K562 (cell line): ENCODE data around the gene CCDC85B. TPM values are rescaled to one million over a fixed set of nuclear protein-coding genes. Genes with fewer than 3 reads are reported as not detected.
A peak's percentile ranks its signal among the peaks of the same experiment; 100 is the strongest.

Experiments
- CAMTA2 ChIP-seq: fragments of 250-450 bp; sonication (Bioruptor Pico); conservative IDR thresholded peaks from 2 replicates; pipeline ENCODE4 v1.5.1; 2022
- CHD4 ChIP-seq: fragments of 200-600 bp; sonication (generic); IDR thresholded peaks from 3 replicates; pipeline ENCODE4 v1.6.1; 2012; ENCODE audit warnings: low read depth, mild to moderate bottlenecking, mixed read lengths, low read length, inconsistent platforms; ENCODE audit not compliant: insufficient read depth, insufficient replicate concordance, poor library complexity, severe bottlenecking
- GABPB2 ChIP-seq: fragments of 250-450 bp; sonication (Bioruptor Pico); conservative IDR thresholded peaks from 2 replicates; pipeline ENCODE4 v1.5.1; 2021; ENCODE audit warnings: mild to moderate bottlenecking
- HMG20A ChIP-seq: fragments of 450-650 bp; formaldehyde crosslinking; conservative IDR thresholded peaks from 2 replicates; pipeline ENCODE4 v1.4.0; 2020; ENCODE audit warnings: mild to moderate bottlenecking, mixed read lengths
- HNRNPK ChIP-seq: fragments of 200-400 bp; formaldehyde crosslinking; IDR thresholded peaks from one replicate; pipeline ENCODE4 v1.6.1; 2018; ENCODE audit warnings: mild to moderate bottlenecking, low read depth, low read length; ENCODE audit not compliant: poor library complexity, severe bottlenecking
- KAT7 ChIP-seq: sonication (generic); formaldehyde crosslinking; IDR thresholded peaks from 2 replicates; pipeline ENCODE4 v1.8.0; 2022; ENCODE audit warnings: missing genetic modification reagents, mild to moderate bottlenecking, borderline replicate concordance
- NFE2 ChIP-seq: IDR thresholded peaks from 2 replicates; pipeline ENCODE4 v1.6.1; 2014; ENCODE audit warnings: antibody characterized with exemption, low read depth
- POLR3G ChIP-seq: IDR thresholded peaks from 2 replicates; pipeline ENCODE4 v1.6.1; 2011; ENCODE audit not compliant: insufficient read length, insufficient replicate concordance; ENCODE audit errors: extremely low read depth
- RBM14 ChIP-seq: fragments of 200-400 bp; formaldehyde crosslinking; IDR thresholded peaks from 2 replicates; pipeline ENCODE4 v1.6.1; 2018; ENCODE audit warnings: low read depth, mild to moderate bottlenecking, low read length, moderate library complexity, borderline replicate concordance; ENCODE audit not compliant: insufficient read depth
- SIX5 ChIP-seq, 2 experiments: IDR thresholded peaks; 2 replicates each; pipeline ENCODE4 v1.6.1; 2011; ENCODE audit warnings: low read length in 2 of 2, borderline replicate concordance in 1 of 2, low read depth in 1 of 2, mild to moderate bottlenecking in 1 of 2, moderate library complexity in 1 of 2; ENCODE audit not compliant: insufficient read depth in 1 of 2
- TAF1 ChIP-seq: IDR thresholded peaks from 2 replicates; pipeline ENCODE4 v1.6.1; 2011; ENCODE audit warnings: mild to moderate bottlenecking, low read length, moderate library complexity; ENCODE audit not compliant: insufficient read depth, control insufficient read depth, severe bottlenecking; ENCODE audit errors: extremely low read depth
- WHSC1 ChIP-seq: IDR thresholded peaks from one replicate; pipeline ENCODE4 v1.6.1; 2012; ENCODE audit warnings: low read length, control low read depth, inconsistent platforms
- ZBTB1 ChIP-seq: sonication (generic); formaldehyde crosslinking; IDR thresholded peaks from 2 replicates; pipeline ENCODE4 v1.8.1; 2023; ENCODE audit warnings: missing genetic modification reagents, low read depth, mild to moderate bottlenecking, borderline replicate concordance
- ZNF12 ChIP-seq: sonication (generic); formaldehyde crosslinking; IDR thresholded peaks from 2 replicates; pipeline ENCODE4 v1.4.0; 2020; ENCODE audit warnings: mild to moderate bottlenecking, missing genetic modification reagents
- ZNF280A ChIP-seq: fragments of 450-650 bp; IDR thresholded peaks from 2 replicates; pipeline ENCODE4 v1.6.1; 2018; ENCODE audit warnings: mild to moderate bottlenecking, low read depth; ENCODE audit not compliant: partially characterized antibody
- ZNF41 ChIP-seq: fragments of 250-450 bp; sonication (Bioruptor Pico); conservative IDR thresholded peaks from 2 replicates; pipeline ENCODE4 v1.4.0; 2020; ENCODE audit warnings: mild to moderate bottlenecking
- polyA plus RNA-seq, 8 experiments: library from polyadenylated mRNA; depleted of rRNA in 4 of 8; stranded (reverse) in 5 of 8; unstranded in 3 of 8; fragments of >200 nt; fragmentation: Nextera tagmentation in 2 of 8; fragmentation: Illumina TruSeq in 1 of 8; extraction: Ambion mirVana in 2 of 8; extraction: Trizol in 1 of 8; gene quantifications; 2 replicates each; pipeline versions ENCODE4 v1.2.1 to v1.2.3, GENCODE V29; 2011 to 2014; ENCODE audit warnings: inconsistent platforms in 1 of 8, missing spikeins in 1 of 8
- total RNA-seq, 7 experiments: library from RNA; depleted of rRNA in 6 of 7; stranded (reverse); fragments of >200 nt in 6 of 7; fragmentation: Illumina TruSeq in 2 of 7; extraction: Trizol in 2 of 7; gene quantifications; 2 replicates each; pipeline versions ENCODE4 v1.2.1 to v1.2.3, GENCODE V29; 2011 to 2021; ENCODE audit warnings: low replicate concordance in 1 of 7
- TF ChIP-seq, protein P1 (sequence below): fragments of 250-450 bp; sonication (Bioruptor Pico); IDR thresholded peaks from 2 replicates; pipeline ENCODE4 v1.5.0; 2020; ENCODE audit warnings: mild to moderate bottlenecking
- TF ChIP-seq, protein P2 (sequence below): IDR thresholded peaks from 2 replicates; pipeline ENCODE4 v1.6.1; 2012; ENCODE audit warnings: low read depth, low read length, improper control_type of control experiment, borderline replicate concordance

Gene CCDC85B
- total and polyA plus RNA-seq, 9 of the 15 experiments (the other 6 are each of a cell fraction or from before 2014, with no cell fraction given) = 0.14 to 138 (median 6.2) TPM

- TF ChIP-seq ZNF280A = no peak
- TF ChIP-seq SIX5 (IDR thresholded peaks at IDR 0.05; ENCODE audit: borderline replicate concordance in 1 of 2, insufficient read depth in 1 of 2, low read depth in 1 of 2, low read length in 2 of 2) = no peak
- no peak for TF ChIP-seq ZBTB1 (CRISPR knock-in tag)
- peak; percentile 44; the same call in 1 of the 2 replicates for TF ChIP-seq NFE2
- TF ChIP-seq TAF1 = no peak
- TF ChIP-seq CAMTA2 (CRISPR knock-in tag) = no peak
- no peak for TF ChIP-seq KAT7 (CRISPR knock-in tag)
- TF ChIP-seq GABPB2 (CRISPR knock-in tag) = no peak
- no peak for TF ChIP-seq RBM14
- TF ChIP-seq WHSC1 = no peak
- TF ChIP-seq, protein P1, sequence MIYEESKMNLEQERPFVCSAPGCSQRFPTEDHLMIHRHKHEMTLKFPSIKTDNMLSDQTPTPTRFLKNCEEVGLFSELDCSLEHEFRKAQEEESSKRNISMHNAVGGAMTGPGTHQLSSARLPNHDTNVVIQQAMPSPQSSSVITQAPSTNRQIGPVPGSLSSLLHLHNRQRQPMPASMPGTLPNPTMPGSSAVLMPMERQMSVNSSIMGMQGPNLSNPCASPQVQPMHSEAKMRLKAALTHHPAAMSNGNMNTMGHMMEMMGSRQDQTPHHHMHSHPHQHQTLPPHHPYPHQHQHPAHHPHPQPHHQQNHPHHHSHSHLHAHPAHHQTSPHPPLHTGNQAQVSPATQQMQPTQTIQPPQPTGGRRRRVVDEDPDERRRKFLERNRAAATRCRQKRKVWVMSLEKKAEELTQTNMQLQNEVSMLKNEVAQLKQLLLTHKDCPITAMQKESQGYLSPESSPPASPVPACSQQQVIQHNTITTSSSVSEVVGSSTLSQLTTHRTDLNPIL = no peak
- no peak for TF ChIP-seq POLR3G
- TF ChIP-seq, protein P2, sequence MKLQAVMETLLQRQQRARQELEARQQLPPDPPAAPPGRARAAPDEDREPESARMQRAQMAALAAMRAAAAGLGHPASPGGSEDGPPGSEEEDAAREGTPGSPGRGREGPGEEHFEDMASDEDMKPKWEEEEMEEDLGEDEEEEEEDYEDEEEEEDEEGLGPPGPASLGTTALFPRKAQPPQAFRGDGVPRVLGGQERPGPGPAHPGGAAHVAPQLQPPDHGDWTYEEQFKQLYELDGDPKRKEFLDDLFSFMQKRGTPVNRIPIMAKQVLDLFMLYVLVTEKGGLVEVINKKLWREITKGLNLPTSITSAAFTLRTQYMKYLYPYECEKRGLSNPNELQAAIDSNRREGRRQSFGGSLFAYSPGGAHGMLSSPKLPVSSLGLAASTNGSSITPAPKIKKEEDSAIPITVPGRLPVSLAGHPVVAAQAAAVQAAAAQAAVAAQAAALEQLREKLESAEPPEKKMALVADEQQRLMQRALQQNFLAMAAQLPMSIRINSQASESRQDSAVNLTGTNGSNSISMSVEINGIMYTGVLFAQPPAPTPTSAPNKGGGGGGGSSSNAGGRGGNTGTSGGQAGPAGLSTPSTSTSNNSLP = no peak
- TF ChIP-seq ZNF12 (CRISPR knock-in tag) = no peak
- no peak for TF ChIP-seq HMG20A (CRISPR knock-in tag)
- TF ChIP-seq HNRNPK = no peak
- TF ChIP-seq ZNF41 (CRISPR knock-in tag) = no peak
- TF ChIP-seq CHD4 = no peak
Measured at GRCh38 chr11:65847746-65848145, 42.7 kb upstream of the CCDC85B start (continued).
